ENCODE measurements around the gene B3GNT2. TPM values are rescaled to one million over a fixed set of nuclear protein-coding genes. Genes with fewer than 3 reads are reported as not detected.

B3GNT2 gene
- total RNA-seq, 1 donor from 2014 or later, result 14.6 TPM

DNA sequence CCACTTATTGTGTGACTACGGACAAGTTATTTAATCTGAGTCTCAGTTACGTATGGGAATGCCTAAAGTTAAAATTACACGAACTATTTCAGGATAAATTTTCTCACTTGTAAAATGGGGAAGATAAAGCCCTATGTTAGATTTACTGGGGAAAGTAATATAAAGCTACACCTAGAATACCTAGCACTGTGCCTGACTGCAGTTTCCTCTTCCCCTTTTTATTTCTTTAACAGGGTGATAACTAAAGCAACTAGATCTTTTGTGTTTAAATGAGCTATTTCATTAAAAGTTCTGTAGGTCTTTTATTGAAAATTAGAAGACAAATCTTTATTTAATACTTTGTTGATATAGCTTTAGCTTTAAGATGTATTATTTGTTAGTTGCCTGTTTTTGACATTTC, 5.0 kb downstream of the B3GNT2 start:
- ATAC-seq (ENCODE audit: poor library complexity), result no peak
- intact Hi-C loops (cut with DNase I), result loop anchor here (10.0 kb wide), 1 partner anchor 276 kb away; no protein-coding TSS in a partner anchor

DNA sequence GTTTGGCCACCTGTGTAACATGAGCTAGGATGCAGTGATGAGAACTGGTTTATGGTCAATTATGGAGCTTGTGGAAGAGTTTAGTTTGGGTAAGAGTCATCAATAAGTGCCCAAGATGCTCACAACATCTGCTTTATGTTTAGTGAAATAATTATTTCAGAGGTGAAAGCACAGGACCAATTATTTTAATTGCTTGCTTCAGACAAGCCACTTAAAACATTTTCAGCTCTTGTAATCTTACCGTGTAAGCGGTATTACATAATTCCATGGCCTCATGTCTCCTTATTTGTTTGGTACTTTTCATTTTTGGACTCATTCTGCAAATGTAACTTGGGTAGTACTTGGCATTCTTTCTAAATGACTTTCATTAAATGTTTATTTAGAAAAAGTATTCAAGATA, 5.4 kb downstream of the B3GNT2 start:
- DNase-seq (no peak), ATAC-seq (ENCODE audit: poor library complexity) (no peak)
- intact Hi-C loops (cut with DNase I), result loop anchor here (10.0 kb wide), 1 partner anchor 277 kb away; no protein-coding TSS in a partner anchor

More for the DNA sequence above, 5.0 kb downstream of the B3GNT2 start:
- no peak for DNase-seq

DNA sequence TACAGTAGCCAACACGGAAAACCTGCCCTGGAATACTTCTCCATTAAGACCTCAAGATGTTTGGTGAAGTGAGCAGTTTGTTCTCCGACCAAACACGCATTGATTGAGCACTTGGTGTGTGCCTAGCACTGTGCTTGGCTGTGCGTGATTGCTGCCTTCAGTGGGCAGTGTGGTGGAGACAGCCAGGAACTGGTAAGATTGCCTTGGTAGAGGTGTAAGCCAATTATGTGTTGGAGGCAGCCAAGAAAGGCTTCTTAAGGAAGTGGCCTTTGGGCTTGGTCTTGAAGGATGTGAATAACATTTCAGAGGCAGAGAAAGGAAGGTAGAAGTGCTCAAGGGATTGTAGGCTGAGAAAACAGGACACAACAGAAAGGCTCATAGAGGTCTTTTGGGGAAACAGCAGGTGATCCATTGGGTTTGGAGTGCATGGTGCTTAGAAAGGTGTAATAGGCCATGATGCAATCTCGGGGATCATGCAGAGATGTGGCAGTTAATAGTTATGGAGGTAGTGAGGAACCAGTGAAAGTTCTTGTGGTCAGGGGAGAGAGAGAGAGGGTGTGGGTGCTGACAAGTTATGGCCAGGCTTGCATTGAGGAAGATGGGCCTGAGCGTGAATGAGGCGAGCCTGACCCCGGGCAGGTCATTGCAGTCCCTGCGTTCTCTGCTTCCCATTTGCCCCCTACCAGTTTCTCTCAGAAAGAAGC, 6.3 kb downstream of the B3GNT2 start:
- DNase-seq (no peak), ATAC-seq (ENCODE audit: poor library complexity) (no peak)
- intact Hi-C loops (cut with DNase I), result loop anchor here (10.0 kb wide), 1 partner anchor 277 kb away; no protein-coding TSS in a partner anchor

DNA sequence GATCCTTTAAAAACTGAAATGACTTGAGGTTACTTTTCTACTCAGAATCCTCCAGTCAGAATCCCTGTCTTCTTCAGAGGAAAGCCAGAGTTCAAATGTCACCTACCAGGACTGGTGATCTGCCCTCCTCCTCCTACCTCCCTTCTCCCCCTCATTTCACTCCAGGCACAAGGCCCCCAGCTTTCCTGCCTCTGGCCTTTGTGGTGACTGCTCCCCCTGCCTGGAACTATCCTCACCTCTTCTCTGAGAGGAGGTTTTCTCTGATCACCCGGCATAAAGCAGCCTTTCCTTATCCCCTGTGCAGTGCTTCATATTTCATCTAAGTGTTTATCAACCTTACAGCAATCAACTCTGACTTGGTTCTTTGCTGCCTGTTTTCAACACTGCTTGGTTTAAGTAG, 6.8 kb downstream of the B3GNT2 start:
- ATAC-seq (ENCODE audit: poor library complexity) (no peak), DNase-seq (no peak)
- intact Hi-C loops (cut with DNase I), result loop anchor here (10.0 kb wide), 1 partner anchor 278 kb away; no protein-coding TSS in a partner anchor

DNA sequence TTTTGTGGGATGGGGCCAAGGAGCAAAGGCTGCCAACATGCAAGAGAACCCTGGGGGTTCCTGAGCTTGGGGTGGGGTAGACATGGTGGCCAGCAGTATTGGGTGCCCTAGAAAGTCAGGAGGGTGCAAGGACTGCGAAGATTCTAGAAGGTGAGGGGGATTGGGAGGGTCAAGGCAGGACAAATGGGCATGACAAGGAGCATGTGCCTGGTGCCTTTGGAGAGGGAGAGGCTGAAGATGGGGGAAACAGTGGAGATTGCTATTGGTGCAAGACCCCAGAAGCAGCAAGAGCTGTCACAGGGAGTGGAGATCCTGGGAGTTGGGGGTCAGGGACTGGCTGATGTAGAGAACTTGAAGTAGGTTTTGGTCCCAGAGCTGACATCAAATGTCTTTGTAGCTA, 7.5 kb downstream of the B3GNT2 start:
- DNase-seq, result no peak
- no peak for ATAC-seq (ENCODE audit: poor library complexity)
- intact Hi-C loops (cut with DNase I), result loop anchor here (10.0 kb wide), 1 partner anchor 279 kb away; no protein-coding TSS in a partner anchor

DNA sequence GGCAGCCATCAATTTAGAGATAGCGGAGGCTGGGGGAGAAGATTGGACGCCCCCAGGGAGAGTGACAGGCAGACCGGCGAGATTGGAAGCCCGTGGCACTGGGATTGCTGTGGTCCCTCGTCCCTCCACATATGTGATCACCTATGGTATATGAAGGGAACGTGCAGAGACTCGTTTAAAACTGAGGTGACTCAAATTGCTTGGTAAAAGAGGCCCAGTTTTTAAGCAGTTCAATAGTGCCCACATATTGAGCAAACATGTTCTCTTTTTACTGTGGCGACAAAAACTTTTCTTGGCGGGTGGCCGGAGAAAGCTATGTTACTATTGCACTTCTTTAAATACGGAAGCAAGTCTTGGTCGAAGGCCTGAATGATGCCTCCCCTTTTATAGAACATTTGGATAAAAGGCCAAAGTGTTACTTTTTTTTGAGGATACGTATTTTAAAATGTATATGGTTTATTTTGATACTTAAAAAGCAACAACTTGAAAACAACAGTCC, 9.1 kb downstream of the B3GNT2 start:
- ATAC-seq (ENCODE audit: poor library complexity) (no peak), DNase-seq (no peak)
- intact Hi-C loops (cut with DNase I), result loop anchor here (10.0 kb wide), 1 partner anchor 280 kb away; no protein-coding TSS in a partner anchor

DNA sequence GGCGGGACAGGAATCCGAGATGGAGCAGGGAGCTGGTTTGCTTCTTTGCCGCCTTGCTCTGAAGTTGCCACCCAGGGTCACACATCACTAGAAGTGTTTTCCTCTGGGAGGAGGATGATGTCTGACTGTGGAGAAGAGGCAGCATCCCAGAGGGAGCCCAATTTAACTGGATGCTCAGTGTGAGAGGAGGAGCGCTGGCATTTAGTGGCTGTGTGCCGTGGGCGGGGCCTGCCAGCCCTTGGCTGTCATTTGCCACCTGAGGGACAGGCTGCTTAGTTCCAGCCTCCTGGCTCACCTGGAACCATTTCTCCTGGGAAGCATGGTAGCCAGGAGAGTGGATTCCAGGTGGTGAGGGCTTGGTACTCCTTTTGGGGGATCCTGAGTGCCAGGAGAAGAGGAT, 9.6 kb downstream of the B3GNT2 start:
- DNase-seq (no peak), ATAC-seq (ENCODE audit: poor library complexity) (no peak)
- intact Hi-C loops (cut with DNase I), result loop anchor here (10.0 kb wide), 1 partner anchor 281 kb away; no protein-coding TSS in a partner anchor

DNA sequence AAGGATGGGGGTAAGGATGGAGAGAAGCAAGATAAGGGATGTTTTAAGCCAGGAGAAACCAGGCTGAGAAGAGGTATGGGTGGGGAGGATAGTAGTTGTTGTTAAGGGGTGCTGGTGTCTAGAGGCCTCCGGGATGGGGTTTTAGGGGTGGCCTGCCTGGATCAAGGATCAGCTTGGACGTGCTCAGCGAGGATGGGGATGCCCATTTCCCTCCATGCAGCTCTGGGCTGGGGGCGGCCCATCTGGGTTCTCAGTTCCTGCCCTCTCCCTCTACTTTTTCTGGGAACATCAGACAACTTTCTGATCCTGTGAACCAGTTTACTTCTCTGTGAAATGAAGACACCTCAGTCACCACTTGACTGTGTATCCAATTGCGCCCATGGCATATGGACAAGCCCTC, 10.1 kb downstream of the B3GNT2 start:
- DNase-seq, result no peak
- intact Hi-C loops (cut with DNase I), result loop anchor here (10.0 kb wide), 1 partner anchor 281 kb away; no protein-coding TSS in a partner anchor
- no peak for ATAC-seq (ENCODE audit: poor library complexity)

DNA sequence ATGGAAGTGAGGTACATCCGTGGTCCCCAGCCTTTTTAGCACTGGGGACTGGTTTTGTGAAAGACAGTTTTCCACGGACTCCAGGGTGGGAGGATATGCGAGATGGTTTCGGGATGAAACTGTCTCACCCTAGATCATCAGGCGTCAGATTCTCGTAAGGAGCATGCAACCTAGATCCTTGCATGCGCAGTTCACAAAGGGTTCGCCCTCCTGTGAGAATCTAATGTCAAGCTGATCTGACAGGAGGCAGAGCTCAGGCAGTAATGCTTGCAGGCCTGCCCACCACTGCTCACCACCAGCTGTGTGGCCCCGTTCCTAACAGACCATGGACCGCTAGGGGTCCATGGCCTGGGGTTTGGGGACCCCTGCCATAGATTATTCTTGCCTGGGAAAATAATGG, 11.6 kb downstream of the B3GNT2 start:
- intact Hi-C loops (cut with DNase I), result loop anchor here (10.0 kb wide), 1 partner anchor 283 kb away; no protein-coding TSS in a partner anchor
- DNase-seq (no peak), ATAC-seq (ENCODE audit: poor library complexity) (no peak)

DNA sequence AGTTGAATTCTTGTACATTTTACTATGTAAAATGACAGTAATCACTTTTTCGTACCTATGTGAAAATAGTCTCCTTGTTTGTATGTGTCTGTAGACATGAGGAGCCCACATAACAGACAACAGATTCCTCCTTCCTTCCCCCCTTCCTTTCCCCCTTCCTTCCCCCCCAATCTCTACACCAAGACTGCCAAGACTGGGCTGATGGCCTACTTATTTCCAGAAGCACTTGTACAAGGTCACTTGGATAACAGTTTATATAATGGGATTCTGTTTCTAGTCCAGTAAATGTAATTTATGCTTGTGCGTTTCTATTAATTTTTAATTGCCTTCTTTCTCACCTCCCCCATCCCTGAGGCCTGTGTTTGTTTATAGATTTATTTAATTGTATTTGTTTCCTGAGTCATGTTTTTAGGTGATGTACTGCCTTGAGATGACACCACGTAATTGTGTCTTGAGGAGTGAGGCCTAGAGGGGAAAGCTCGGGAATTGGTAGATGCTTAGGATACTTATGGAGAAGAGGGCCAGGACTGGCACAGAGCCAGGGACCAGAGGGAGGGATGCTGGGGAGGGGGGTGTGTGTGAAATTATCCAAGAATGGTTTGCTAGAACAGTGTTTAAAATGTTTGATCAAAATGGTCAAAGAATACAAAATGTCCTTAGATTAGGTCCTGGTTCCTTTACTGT, 12.3 kb downstream of the B3GNT2 start:
- ATAC-seq (ENCODE audit: poor library complexity) (no peak), DNase-seq (no peak)
- intact Hi-C loops (cut with DNase I), result loop anchor here (10.0 kb wide), 1 partner anchor 283 kb away; no protein-coding TSS in a partner anchor

DNA sequence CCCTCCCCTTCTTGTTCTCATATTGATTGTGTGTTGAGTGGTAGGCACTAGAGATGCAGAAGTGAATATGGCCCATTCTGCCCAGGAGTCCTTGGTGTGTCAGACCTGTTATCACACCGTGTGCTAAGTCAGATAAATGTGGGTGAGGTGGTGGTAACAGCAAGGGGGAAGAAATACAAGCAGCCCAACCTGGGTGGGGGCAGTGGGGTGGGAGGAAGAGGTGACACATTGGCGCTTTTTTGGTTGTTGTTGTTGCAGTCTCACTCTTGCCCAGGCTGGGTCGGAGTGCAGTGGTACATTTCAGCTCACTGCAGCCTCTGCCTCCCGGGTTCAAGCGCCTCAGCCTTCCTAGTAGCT, 12.8 kb downstream of the B3GNT2 start:
- no peak for DNase-seq
- intact Hi-C loops (cut with DNase I), result loop anchor here (10.0 kb wide), 1 partner anchor 284 kb away; no protein-coding TSS in a partner anchor
- peak; percentile 32 for ATAC-seq (ENCODE audit: poor library complexity)

DNA sequence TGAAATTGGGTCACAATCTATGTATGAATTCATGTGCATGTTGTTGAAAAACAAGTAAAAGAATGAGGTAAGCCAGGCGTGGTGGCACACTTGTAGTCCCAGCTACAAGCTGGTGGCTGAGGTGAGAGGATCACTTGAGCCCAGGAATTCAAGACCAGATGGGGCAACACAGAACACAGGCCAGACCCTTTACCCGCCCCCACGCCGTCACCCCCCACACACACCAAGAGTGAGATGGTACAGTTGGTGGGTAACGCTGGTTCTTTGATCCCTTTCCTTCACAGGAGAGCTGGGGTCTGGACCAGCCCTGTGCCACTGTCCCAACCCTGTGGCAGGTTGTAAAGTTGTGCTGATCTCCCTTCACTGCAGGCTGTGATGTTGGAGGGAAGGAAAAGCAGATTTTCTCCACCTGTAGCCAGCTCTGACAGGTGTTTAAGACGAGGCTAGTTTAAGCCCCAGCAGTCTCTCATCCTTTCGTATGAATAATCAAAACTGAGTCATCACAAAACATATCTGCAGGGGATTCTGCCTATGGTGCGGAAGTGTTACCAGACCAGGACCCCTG, 13.6 kb downstream of the B3GNT2 start:
- DNase-seq (no peak), ATAC-seq (ENCODE audit: poor library complexity) (peak; percentile 15)
- intact Hi-C loops (cut with DNase I), result loop anchor here (10.0 kb wide), 1 partner anchor 285 kb away; no protein-coding TSS in a partner anchor

DNA sequence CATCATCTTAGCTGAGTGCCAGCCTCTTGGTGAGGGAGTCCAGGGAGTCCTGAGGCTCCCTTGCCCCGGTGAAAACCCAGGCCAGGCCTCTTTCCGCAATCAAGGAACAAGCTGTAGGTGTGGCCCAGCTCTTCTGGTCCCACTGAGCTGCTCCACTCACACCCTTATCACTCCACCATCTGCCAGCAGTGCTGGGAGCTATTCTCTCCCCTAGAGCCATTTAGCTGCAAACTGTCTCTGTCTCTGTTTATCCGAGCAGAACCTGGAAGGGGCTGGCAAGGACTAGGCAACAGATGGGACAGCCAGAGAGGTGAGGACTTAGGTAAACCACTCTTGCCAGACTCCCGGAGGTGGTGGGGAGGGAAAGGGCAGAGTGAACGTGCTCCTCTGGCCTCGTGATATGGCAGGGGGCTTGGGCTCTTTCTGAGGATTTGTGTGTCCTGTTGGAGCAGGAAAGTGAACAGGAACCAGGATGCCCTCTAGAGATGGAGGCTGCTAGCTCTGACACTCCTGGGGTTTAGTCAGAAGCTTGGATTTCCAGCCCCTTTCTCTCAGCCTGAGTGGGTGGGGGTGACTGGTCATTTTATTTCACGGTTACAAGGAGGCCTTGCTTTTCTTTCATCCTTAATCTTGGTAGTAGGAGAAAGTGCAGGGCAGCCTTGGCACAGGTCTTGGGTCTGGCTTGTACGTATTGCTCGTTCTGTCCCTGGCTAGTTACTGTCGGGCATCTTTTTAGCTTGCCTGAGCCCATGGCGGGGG, 19.6 kb downstream of the B3GNT2 start:
- DNase-seq (no peak), ATAC-seq (ENCODE audit: poor library complexity) (peak; percentile 22)
- intact Hi-C loops (cut with DNase I), result no loop called here

DNA sequence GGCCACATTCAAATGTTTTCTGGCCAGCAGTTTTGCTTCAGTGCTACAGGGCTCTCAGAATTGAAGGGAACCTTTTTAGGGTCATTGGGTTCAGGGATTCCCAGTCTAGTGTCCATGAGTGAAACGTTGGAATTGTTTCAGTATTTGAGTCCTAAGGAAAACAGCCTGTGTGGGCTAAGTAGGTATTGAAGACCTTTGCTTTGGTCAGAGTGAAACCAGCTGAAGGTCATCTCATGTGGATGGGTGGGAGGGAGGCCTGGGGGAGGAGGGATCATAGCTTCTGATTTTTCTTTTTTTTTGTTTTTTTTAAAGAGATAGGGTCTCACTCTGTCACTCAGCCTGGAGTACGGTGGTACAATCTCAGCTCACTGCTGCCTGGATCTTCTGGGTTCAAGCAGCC, 20.2 kb downstream of the B3GNT2 start:
- intact Hi-C loops (cut with DNase I), result no loop called here

DNA sequence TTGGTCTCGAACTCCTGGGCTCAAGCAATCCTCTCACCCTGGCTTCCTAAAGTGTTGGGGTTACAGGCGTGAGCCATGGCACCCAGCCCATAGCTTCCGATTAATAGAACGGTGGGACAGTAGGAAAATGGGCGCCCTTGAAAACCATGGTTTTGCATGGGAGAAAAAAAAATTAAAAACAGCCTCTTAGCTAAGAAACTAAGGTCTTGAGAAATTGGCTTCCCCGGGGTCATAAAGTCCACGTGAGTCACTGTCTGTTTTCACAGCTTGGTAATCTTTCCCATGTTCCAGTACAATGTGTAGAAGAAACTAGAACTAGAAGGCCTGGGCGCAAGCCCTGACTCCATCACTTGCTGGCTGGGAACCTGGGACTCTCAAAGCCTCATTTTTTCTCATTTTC, 20.7 kb downstream of the B3GNT2 start:
- intact Hi-C loops (cut with DNase I), result no loop called here
- DNase-seq (no peak), ATAC-seq (ENCODE audit: poor library complexity) (peak; percentile 66)

More for the DNA sequence above, 20.2 kb downstream of the B3GNT2 start:
- ATAC-seq (ENCODE audit: poor library complexity) (no peak), DNase-seq (no peak)

DNA sequence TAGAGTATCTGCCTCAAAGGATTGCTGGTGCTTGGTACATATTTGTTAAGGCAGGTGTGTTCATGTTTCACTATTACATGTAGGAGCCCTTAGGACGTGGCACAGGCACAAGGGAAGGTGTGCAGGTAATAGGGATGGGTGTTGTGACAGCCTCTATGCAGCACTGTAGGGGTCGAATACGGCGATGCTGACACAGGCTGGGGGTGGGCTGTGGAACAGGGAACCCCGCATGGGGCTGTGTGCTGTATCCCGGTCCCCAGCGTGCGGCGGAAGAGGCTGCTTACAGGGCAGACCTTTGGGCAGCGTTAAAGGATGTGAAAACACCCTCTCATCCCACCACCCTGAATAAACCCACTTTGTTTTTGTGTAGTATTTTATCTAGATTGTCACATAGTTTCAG, 21.5 kb downstream of the B3GNT2 start:
- DNase-seq (no peak), ATAC-seq (ENCODE audit: poor library complexity) (no peak)
- intact Hi-C loops (cut with DNase I), result no loop called here

DNA sequence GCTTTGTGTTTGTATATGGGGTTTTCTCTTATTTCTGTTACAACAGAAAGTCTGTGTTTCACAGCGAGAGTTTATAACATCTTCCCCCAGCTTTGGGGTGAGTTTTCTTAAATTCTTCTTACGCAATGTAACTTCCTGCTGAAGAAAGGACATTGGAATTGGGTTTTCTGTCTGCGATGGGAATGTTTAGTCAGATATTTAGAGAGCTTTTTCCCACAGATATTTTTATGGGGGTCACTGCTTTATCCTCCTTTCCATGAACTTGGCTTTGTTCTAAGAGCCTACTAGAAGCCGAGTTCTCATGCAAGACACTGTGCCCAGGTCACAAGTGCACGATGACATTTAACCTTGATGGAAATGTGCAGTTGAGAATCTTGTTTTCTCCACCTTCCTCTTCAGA, 22.1 kb downstream of the B3GNT2 start:
- intact Hi-C loops (cut with DNase I), result no loop called here
- ATAC-seq (ENCODE audit: poor library complexity) (no peak), DNase-seq (no peak)

DNA sequence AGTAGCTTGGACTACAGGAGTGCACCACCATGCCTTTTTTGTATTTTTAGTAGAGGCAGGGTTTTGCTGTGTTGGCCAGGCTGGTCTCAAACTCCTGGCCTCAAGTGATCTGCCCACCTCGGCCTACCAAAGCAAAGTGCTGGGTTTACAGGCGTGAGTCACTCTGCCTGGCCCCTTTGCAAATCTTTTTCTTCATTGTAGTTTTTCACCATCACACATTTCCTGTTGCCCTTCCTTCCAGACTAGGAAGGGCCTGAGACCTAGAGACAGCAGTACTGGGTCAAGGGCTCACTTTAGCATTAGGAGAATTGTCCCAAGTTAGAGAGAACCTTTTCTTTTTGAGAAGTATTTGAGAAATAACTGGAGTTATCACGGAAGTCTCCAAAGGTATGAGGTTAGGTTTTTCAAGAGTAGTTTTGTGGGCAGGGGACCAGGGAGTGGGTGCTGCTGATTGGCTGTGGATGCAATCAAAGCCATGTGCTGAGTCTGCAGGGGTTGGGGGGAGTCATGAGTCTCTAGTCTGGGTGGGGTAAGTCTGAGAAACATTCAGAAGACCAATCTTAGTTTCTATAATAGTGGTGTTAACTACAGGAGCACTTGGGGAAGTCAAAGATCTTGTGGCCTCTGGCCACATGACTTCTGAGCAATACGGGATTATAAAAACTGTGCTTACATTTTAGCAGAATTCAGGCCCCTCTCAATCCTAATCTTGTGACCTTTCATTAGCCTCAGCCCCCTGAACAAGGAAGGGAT, 23.7 kb downstream of the B3GNT2 start:
- DNase-seq (no peak), ATAC-seq (ENCODE audit: poor library complexity) (no peak)
- intact Hi-C loops (cut with DNase I), result no loop called here
